ENCODE data around the gene MASP1.
"Not testable (repeated sequence)": the region's sequence is repeated elsewhere in the genome, so short reads cannot be mapped to it uniquely, and the experiment has no call there.

Gene MASP1

GRCh38 chr3:187205683-187206082 is 85.9 kb downstream of the MASP1 start:
- no peak for TF ChIP-seq ZFP3 (CRISPR knock-in tag; IDR thresholded peaks at IDR 0.05)
- TF ChIP-seq ZC3H10 (CRISPR knock-in tag; IDR thresholded peaks at IDR 0.05): no peak
- TF ChIP-seq ZNF70 (CRISPR knock-in tag; IDR thresholded peaks at IDR 0.05): no peak
- no peak for TF ChIP-seq SNAI2 (CRISPR knock-in tag; IDR thresholded peaks at IDR 0.05)
- no peak for TF ChIP-seq ARNTL (CRISPR knock-in tag; IDR thresholded peaks at IDR 0.05; ENCODE audit: borderline replicate concordance, low read depth)
- TF ChIP-seq TOX (CRISPR knock-in tag; IDR thresholded peaks at IDR 0.05; ENCODE audit: borderline replicate concordance): no peak
- no peak for TF ChIP-seq ZFP30 (CRISPR knock-in tag; IDR thresholded peaks at IDR 0.05)
- ATAC-seq: no peak

- not testable (repeated sequence) for ATAC-seq
These were observed 92.0 kb downstream of the MASP1 start for GRCh38 chr3:187199463-187200050.

DNA sequence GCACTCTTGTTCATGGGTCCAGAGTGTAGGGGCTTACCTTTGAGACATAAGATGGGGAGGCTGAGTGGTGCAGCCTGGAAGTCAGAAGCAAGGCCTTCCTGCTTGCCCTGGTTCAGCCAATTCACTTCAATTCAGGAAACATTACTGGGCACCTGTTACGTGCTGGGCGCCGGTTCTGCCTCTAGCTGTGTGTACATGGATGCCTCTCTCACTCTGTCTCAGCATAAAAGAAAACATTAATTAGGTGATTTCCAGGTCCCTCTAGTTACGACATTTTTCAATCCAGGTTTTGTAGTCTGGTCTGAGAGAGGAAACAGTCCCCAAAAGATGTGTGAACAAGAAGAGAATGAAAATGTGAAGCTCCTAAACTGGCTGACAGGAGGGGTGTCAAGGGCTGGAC is 93.0 kb downstream of the MASP1 start:
- ATAC-seq: no peak
- no peak for TF ChIP-seq BACH2 (CRISPR knock-in tag; IDR thresholded peaks at IDR 0.05; ENCODE audit: borderline replicate concordance)
- no peak for TF ChIP-seq CREB5 (CRISPR knock-in tag; IDR thresholded peaks at IDR 0.05; ENCODE audit: low read depth)

DNA sequence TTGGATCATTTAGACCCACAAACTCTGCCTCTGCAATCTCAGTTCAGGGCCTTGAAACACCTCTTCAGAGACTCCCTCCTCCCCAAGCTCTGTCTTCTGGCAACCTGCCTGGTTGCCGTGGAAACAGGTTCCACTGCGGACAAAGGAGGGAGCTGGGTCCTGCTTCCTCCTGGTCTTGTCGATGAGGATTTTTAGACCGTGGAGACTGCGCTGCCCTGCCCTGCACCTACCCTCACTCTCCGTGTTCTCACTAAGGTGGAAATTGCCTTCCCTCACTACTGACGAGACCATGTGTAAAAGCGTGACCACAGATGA is 94.2 kb downstream of the MASP1 start, which contains the start of gene RTP1:
Gene RTP1, plus strand, starts transcription at position 152 of the 315 bp plus-strand sequence. Its CDS starts 30 bp downstream, at position 182.
- TF ChIP-seq, protein P1, sequence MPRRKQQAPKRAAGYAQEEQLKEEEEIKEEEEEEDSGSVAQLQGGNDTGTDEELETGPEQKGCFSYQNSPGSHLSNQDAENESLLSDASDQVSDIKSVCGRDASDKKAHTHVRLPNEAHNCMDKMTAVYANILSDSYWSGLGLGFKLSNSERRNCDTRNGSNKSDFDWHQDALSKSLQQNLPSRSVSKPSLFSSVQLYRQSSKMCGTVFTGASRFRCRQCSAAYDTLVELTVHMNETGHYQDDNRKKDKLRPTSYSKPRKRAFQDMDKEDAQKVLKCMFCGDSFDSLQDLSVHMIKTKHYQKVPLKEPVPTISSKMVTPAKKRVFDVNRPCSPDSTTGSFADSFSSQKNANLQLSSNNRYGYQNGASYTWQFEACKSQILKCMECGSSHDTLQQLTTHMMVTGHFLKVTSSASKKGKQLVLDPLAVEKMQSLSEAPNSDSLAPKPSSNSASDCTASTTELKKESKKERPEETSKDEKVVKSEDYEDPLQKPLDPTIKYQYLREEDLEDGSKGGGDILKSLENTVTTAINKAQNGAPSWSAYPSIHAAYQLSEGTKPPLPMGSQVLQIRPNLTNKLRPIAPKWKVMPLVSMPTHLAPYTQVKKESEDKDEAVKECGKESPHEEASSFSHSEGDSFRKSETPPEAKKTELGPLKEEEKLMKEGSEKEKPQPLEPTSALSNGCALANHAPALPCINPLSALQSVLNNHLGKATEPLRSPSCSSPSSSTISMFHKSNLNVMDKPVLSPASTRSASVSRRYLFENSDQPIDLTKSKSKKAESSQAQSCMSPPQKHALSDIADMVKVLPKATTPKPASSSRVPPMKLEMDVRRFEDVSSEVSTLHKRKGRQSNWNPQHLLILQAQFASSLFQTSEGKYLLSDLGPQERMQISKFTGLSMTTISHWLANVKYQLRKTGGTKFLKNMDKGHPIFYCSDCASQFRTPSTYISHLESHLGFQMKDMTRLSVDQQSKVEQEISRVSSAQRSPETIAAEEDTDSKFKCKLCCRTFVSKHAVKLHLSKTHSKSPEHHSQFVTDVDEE (CRISPR knock-in tag; IDR thresholded peaks at IDR 0.05): no peak
- TF ChIP-seq ZNF70 (CRISPR knock-in tag; IDR thresholded peaks at IDR 0.05): no peak
- TF ChIP-seq TCF4 (CRISPR knock-in tag; IDR thresholded peaks at IDR 0.05; ENCODE audit: borderline replicate concordance): no peak
- TF ChIP-seq ARNTL (CRISPR knock-in tag; IDR thresholded peaks at IDR 0.05; ENCODE audit: borderline replicate concordance, low read depth): no peak
- no peak for TF ChIP-seq GLIS3 (CRISPR knock-in tag; IDR thresholded peaks at IDR 0.05)
- TF ChIP-seq ZC3H10 (CRISPR knock-in tag; IDR thresholded peaks at IDR 0.05): no peak
- TF ChIP-seq PATZ1 (CRISPR knock-in tag; IDR thresholded peaks at IDR 0.05; ENCODE audit: borderline replicate concordance): no peak
- TF ChIP-seq ISL1 (CRISPR knock-in tag; IDR thresholded peaks at IDR 0.05): no peak
- no peak for ATAC-seq

GRCh38 chr3:187196573-187197334 is 94.8 kb downstream of the MASP1 start:
- no peak for TF ChIP-seq TCF4 (CRISPR knock-in tag; IDR thresholded peaks at IDR 0.05; ENCODE audit: borderline replicate concordance)
- no peak for TF ChIP-seq ESRRG (CRISPR knock-in tag; IDR thresholded peaks at IDR 0.05)
- TF ChIP-seq, protein P2, sequence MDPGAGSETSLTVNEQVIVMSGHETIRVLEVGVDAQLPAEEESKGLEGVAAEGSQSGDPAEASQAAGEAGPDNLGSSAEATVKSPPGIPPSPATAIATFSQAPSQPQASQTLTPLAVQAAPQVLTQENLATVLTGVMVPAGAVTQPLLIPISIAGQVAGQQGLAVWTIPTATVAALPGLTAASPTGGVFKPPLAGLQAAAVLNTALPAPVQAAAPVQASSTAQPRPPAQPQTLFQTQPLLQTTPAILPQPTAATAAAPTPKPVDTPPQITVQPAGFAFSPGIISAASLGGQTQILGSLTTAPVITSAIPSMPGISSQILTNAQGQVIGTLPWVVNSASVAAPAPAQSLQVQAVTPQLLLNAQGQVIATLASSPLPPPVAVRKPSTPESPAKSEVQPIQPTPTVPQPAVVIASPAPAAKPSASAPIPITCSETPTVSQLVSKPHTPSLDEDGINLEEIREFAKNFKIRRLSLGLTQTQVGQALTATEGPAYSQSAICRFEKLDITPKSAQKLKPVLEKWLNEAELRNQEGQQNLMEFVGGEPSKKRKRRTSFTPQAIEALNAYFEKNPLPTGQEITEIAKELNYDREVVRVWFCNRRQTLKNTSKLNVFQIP (CRISPR knock-in tag; IDR thresholded peaks at IDR 0.05; ENCODE audit: borderline replicate concordance, low read depth): no peak
- TF ChIP-seq BACH2 (CRISPR knock-in tag; IDR thresholded peaks at IDR 0.05; ENCODE audit: borderline replicate concordance): no peak
- TF ChIP-seq CREB5 (CRISPR knock-in tag; IDR thresholded peaks at IDR 0.05; ENCODE audit: low read depth): no peak
- no peak for TF ChIP-seq PATZ1 (CRISPR knock-in tag; IDR thresholded peaks at IDR 0.05; ENCODE audit: borderline replicate concordance)
- no peak for TF ChIP-seq CSDC2 (CRISPR knock-in tag; IDR thresholded peaks at IDR 0.05)
- TF ChIP-seq ZNF70 (CRISPR knock-in tag; IDR thresholded peaks at IDR 0.05): no peak
- no peak for TF ChIP-seq ZNF8 (CRISPR knock-in tag; IDR thresholded peaks at IDR 0.05)
- no peak for TF ChIP-seq TOX (CRISPR knock-in tag; IDR thresholded peaks at IDR 0.05; ENCODE audit: borderline replicate concordance)
- no peak for TF ChIP-seq ARNTL (CRISPR knock-in tag; IDR thresholded peaks at IDR 0.05; ENCODE audit: borderline replicate concordance, low read depth)
- no peak for TF ChIP-seq ZFP3 (CRISPR knock-in tag; IDR thresholded peaks at IDR 0.05)
- no peak for ATAC-seq

Data from SK-N-SH treated with all-trans-retinoic acid at 6 μM for 48 hours (cell line).